ENCODE measurements around the gene CIAO2B. TPM values are rescaled to one million over a fixed set of nuclear protein-coding genes. Genes with fewer than 3 reads are reported as not detected.

CIAO2B gene
- total and polyA plus RNA-seq, 2 experiments from 2014 or later: 92.4 to 181 TPM

DNA sequence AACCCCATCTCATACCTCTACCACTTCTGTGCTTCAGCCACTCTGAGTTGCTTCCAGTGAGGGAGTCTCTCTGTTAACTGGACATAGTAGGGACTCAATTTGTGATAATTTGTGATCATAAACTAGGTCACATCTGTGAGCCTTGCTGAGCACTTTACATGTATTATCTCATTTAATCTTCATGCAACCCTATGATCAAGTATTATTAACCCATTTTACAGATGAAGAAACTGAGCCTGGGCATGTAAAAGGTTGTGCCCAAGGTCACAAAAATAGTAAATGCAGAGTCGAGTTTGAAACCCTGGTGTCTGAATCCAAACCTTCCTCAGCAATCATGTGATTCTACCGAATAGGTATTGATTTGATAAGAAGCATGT lies 35.3 kb downstream of the CIAO2B start (continued):
- no peak for TF ChIP-seq CTCF (conservative IDR thresholded peaks at IDR 0.05; ENCODE audit: low read depth in 2 of 2)
- TF ChIP-seq STAT1 (IDR thresholded peaks at IDR 0.05; ENCODE audit: unreplicated experiment): no peak
- TF ChIP-seq, protein P1, sequence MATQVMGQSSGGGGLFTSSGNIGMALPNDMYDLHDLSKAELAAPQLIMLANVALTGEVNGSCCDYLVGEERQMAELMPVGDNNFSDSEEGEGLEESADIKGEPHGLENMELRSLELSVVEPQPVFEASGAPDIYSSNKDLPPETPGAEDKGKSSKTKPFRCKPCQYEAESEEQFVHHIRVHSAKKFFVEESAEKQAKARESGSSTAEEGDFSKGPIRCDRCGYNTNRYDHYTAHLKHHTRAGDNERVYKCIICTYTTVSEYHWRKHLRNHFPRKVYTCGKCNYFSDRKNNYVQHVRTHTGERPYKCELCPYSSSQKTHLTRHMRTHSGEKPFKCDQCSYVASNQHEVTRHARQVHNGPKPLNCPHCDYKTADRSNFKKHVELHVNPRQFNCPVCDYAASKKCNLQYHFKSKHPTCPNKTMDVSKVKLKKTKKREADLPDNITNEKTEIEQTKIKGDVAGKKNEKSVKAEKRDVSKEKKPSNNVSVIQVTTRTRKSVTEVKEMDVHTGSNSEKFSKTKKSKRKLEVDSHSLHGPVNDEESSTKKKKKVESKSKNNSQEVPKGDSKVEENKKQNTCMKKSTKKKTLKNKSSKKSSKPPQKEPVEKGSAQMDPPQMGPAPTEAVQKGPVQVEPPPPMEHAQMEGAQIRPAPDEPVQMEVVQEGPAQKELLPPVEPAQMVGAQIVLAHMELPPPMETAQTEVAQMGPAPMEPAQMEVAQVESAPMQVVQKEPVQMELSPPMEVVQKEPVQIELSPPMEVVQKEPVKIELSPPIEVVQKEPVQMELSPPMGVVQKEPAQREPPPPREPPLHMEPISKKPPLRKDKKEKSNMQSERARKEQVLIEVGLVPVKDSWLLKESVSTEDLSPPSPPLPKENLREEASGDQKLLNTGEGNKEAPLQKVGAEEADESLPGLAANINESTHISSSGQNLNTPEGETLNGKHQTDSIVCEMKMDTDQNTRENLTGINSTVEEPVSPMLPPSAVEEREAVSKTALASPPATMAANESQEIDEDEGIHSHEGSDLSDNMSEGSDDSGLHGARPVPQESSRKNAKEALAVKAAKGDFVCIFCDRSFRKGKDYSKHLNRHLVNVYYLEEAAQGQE (IDR thresholded peaks at IDR 0.05; ENCODE audit: unreplicated experiment): no peak
- no peak for TF ChIP-seq NANOG (IDR thresholded peaks at IDR 0.05; ENCODE audit: borderline replicate concordance)
- no peak for TF ChIP-seq POLR2AphosphoS5 (IDR thresholded peaks at IDR 0.05; ENCODE audit: low read depth)
- no peak for TF ChIP-seq EZH2phosphoT487 (IDR thresholded peaks at IDR 0.05; ENCODE audit: unreplicated experiment)
- TF ChIP-seq, protein P2, sequence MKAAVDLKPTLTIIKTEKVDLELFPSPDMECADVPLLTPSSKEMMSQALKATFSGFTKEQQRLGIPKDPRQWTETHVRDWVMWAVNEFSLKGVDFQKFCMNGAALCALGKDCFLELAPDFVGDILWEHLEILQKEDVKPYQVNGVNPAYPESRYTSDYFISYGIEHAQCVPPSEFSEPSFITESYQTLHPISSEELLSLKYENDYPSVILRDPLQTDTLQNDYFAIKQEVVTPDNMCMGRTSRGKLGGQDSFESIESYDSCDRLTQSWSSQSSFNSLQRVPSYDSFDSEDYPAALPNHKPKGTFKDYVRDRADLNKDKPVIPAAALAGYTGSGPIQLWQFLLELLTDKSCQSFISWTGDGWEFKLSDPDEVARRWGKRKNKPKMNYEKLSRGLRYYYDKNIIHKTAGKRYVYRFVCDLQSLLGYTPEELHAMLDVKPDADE (IDR thresholded peaks at IDR 0.05): no peak

GRCh38 chr16:66898207-66898606 lies 36.0 kb downstream of the CIAO2B start:
- peaks cover 10% of the 10 kb centered on the region; the same call in 2 of the 3 replicates for H3K4me1 Mint-ChIP-seq
- H3K4me3 Mint-ChIP-seq: no peak overlapping the region
- no peak overlapping the region for H3K27ac Mint-ChIP-seq
- Histone ChIP-seq H3K79me2 (replicated peaks; ENCODE audit: insufficient read depth) (no peaks in the 10 kb centered on the region), H3K4me2 (no peak overlapping the region), H3K27me3 (ENCODE audit: insufficient read depth) (no peaks in the 10 kb centered on the region), H3K4me1 (ENCODE audit: insufficient read depth) (peaks cover 8% of the 10 kb centered on the region; the same call in 1 of the 2 replicates), H3K9me2 (ENCODE audit: insufficient read depth) (no peaks in the 10 kb centered on the region), H4K20me1 (replicated peaks; ENCODE audit: insufficient read depth) (no peaks in the 10 kb centered on the region), H3K4me3 (no peak overlapping the region), H2AFZ (no peak overlapping the region), H3F3A (replicated peaks; ENCODE audit: low read depth) (0 out of 2 replicates have a peak, but pooled peaks cover 4% of the 10 kb centered on the region), H3K36me3 (ENCODE audit: insufficient read depth) (no peaks in the 10 kb centered on the region), H3K27ac (ENCODE audit: low read depth) (no peak overlapping the region)
- H3K27me3 Mint-ChIP-seq (ENCODE audit: insufficient read depth, low read depth, poor library complexity): peaks cover 10% of the 10 kb centered on the region
- H3K9me3 Mint-ChIP-seq: no peaks in the 10 kb centered on the region; the same call in 2 of the 3 replicates
- ATAC-seq: no peak
- no peak for DNase-seq (ENCODE audit: low spot score)
- H3K36me3 Mint-ChIP-seq (ENCODE audit: low read depth): no peaks in the 10 kb centered on the region
- no peak for TF ChIP-seq EZH2 (IDR thresholded peaks at IDR 0.05; ENCODE audit: low read depth, unreplicated experiment)
- TF ChIP-seq, protein P3, sequence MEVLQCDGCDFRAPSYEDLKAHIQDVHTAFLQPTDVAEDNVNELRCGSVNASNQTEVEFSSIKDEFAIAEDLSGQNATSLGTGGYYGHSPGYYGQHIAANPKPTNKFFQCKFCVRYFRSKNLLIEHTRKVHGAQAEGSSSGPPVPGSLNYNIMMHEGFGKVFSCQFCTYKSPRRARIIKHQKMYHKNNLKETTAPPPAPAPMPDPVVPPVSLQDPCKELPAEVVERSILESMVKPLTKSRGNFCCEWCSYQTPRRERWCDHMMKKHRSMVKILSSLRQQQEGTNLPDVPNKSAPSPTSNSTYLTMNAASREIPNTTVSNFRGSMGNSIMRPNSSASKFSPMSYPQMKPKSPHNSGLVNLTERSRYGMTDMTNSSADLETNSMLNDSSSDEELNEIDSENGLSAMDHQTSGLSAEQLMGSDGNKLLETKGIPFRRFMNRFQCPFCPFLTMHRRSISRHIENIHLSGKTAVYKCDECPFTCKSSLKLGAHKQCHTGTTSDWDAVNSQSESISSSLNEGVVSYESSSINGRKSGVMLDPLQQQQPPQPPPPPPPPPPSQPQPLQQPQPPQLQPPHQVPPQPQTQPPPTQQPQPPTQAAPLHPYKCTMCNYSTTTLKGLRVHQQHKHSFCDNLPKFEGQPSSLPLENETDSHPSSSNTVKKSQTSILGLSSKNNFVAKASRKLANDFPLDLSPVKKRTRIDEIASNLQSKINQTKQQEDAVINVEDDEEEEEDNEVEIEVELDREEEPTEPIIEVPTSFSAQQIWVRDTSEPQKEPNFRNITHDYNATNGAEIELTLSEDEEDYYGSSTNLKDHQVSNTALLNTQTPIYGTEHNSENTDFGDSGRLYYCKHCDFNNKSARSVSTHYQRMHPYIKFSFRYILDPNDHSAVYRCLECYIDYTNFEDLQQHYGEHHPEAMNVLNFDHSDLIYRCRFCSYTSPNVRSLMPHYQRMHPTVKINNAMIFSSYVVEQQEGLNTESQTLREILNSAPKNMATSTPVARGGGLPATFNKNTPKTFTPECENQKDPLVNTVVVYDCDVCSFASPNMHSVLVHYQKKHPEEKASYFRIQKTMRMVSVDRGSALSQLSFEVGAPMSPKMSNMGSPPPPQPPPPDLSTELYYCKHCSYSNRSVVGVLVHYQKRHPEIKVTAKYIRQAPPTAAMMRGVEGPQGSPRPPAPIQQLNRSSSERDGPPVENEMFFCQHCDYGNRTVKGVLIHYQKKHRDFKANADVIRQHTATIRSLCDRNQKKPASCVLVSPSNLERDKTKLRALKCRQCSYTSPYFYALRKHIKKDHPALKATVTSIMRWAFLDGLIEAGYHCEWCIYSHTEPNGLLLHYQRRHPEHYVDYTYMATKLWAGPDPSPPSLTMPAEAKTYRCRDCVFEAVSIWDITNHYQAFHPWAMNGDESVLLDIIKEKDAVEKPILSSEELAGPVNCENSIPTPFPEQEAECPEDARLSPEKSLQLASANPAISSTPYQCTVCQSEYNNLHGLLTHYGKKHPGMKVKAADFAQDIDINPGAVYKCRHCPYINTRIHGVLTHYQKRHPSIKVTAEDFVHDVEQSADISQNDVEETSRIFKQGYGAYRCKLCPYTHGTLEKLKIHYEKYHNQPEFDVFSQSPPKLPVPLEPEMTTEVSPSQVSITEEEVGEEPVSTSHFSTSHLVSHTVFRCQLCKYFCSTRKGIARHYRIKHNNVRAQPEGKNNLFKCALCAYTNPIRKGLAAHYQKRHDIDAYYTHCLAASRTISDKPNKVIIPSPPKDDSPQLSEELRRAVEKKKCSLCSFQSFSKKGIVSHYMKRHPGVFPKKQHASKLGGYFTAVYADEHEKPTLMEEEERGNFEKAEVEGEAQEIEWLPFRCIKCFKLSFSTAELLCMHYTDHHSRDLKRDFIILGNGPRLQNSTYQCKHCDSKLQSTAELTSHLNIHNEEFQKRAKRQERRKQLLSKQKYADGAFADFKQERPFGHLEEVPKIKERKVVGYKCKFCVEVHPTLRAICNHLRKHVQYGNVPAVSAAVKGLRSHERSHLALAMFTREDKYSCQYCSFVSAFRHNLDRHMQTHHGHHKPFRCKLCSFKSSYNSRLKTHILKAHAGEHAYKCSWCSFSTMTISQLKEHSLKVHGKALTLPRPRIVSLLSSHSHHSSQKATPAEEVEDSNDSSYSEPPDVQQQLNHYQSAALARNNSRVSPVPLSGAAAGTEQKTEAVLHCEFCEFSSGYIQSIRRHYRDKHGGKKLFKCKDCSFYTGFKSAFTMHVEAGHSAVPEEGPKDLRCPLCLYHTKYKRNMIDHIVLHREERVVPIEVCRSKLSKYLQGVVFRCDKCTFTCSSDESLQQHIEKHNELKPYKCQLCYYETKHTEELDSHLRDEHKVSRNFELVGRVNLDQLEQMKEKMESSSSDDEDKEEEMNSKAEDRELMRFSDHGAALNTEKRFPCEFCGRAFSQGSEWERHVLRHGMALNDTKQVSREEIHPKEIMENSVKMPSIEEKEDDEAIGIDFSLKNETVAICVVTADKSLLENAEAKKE (CRISPR knock-in tag; IDR thresholded peaks at IDR 0.05): no peak
- TF ChIP-seq, protein P1 (IDR thresholded peaks at IDR 0.05; ENCODE audit: unreplicated experiment): no peak

All from GM23338 (cell line).